Duodenal mucosa (tissue), 2 donors: ENCODE data around the gene EFCC1.

Experiments used
- H3K27ac ChIP-seq: one replicate; pipeline ENCODE4 v1.7.0; 2013; ENCODE audit warnings: low read depth, low read length
- H3K27me3 ChIP-seq, 2 donors: one replicate each; pipeline ENCODE4 v1.7.0; 2013; ENCODE audit warnings: low read length in 2 of 2, control low read depth in 1 of 2; ENCODE audit not compliant: insufficient read depth in 2 of 2, control insufficient read depth in 1 of 2
- H3K36me3 ChIP-seq, 2 donors: one replicate each; pipeline ENCODE4 v1.7.0; 2013; ENCODE audit warnings: low read length in 2 of 2, control low read depth in 1 of 2; ENCODE audit not compliant: insufficient read depth in 2 of 2, control insufficient read depth in 1 of 2
- H3K4me1 ChIP-seq, 2 donors: one replicate each; pipeline ENCODE4 v1.7.0; 2013; ENCODE audit warnings: low read length in 2 of 2, control low read depth in 1 of 2; ENCODE audit not compliant: insufficient read depth in 2 of 2, control insufficient read depth in 1 of 2
- H3K4me3 ChIP-seq, 2 donors: one replicate each; pipeline ENCODE4 v1.7.0; 2013; ENCODE audit warnings: low read length in 2 of 2, low read depth in 1 of 2
- H3K9ac ChIP-seq, 2 donors: one replicate each; pipeline ENCODE4 v1.7.0; 2013; ENCODE audit warnings: low read length in 2 of 2, low read depth in 1 of 2
- H3K9me3 ChIP-seq, 2 donors: one replicate each; pipeline ENCODE4 v1.7.0; 2013; ENCODE audit warnings: low read length in 2 of 2, control low read depth in 1 of 2; ENCODE audit not compliant: control insufficient read depth in 1 of 2

Gene EFCC1

DNA sequence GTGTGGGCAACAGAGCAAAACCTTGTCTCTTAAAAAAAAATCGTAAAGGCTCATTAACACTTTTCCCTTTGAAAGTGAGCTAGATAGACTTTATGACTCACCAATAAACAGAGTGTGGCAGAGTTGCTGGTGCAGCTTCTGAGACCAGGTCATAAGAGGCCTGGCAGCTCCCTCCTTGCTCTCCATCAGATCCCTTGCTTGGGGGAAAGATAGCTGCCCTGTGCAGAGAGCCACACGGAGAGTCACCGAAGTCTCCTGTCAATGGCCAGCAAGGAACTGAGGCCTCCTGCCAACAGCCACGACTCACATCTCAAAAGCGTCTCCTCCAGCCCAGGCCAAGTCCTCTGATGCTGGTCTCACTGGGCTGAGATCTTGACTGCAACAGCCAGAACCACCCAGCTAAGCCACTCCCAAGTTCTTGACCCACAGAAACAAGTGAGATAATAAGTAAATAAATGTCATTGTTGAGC lies 50.8 kb downstream of the EFCC1 start:
- peaks cover 14 to 16% of the 10 kb centered on the region in 2 donors for H3K4me1 ChIP-seq
- no peak overlapping the region for H3K27ac ChIP-seq

DNA sequence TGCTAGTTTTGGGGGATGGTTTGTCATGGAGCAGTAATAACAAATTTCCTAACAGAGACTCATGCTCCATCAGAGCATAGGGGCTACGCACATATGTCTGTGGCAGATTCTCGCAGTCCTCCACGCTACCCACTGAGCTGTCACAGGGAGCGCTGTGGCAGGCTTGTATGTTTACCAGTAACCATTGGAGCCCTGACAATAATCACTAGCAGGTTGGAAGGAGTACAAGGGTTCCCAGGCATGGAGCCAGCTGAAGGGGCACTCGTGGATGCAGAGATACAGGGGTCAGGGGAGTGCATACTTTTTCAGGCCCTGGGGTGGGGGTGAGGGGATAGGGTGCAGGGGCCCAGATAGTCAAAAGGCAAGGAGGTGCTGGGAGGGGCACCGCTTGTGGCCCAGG lies 51.6 kb downstream of the EFCC1 start:
- Histone ChIP-seq H3K9ac (no peak overlapping the region), H3K36me3 (no peaks in the 10 kb centered on the region)

More for the DNA sequence above, 50.8 kb downstream of the EFCC1 start:
- no peak overlapping the region for H3K4me3 ChIP-seq
- no peak overlapping the region for H3K9ac ChIP-seq
- no peaks in the 10 kb centered on the region for H3K36me3 ChIP-seq
- H3K27me3 ChIP-seq, result peaks cover 0 to 9% of the 10 kb centered on the region in 2 donors
- peaks cover 0 to 3% of the 10 kb centered on the region in 2 donors for H3K9me3 ChIP-seq

DNA sequence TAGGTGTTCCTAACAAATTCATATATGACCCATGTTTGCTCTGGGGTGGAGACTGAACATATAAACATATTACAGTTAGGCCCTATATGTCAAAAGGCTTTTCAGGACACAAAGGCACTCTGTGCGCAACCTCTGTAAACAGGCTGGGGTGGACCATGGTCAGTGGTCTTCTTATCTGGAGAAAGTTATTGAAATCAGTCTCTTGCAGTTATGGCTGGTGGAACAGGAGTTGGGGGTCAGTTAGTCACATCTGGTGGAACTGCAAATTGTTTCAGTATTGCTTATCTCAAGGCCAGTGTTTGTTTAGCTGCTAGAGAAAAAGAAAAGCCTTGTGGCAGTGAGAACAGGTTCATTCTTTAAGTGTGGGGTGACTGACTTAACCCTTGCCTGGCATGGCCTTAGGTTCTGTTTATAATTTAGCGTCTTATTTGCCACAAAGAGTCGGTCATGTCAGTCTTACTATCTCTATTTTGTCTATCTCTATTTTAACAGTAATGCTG lies 53.6 kb downstream of the EFCC1 start:
- Histone ChIP-seq H3K4me3 (no peak overlapping the region), H3K4me1 (peaks cover 20 to 23% of the 10 kb centered on the region in 2 donors), H3K9ac (no peak overlapping the region), H3K27me3 (no peaks in the 10 kb centered on the region), H3K36me3 (no peaks in the 10 kb centered on the region), H3K27ac (no peak overlapping the region), H3K9me3 (no peaks in the 10 kb centered on the region)

More for the DNA sequence above, 51.6 kb downstream of the EFCC1 start:
- H3K27ac ChIP-seq, result no peak overlapping the region
- peaks cover 0 to 3% of the 10 kb centered on the region in 2 donors for H3K9me3 ChIP-seq
- H3K27me3 ChIP-seq, result peaks cover 0 to 1% of the 10 kb centered on the region in 2 donors
- H3K4me3 ChIP-seq, result no peak overlapping the region
- peaks cover 14 to 16% of the 10 kb centered on the region in 2 donors for H3K4me1 ChIP-seq

DNA sequence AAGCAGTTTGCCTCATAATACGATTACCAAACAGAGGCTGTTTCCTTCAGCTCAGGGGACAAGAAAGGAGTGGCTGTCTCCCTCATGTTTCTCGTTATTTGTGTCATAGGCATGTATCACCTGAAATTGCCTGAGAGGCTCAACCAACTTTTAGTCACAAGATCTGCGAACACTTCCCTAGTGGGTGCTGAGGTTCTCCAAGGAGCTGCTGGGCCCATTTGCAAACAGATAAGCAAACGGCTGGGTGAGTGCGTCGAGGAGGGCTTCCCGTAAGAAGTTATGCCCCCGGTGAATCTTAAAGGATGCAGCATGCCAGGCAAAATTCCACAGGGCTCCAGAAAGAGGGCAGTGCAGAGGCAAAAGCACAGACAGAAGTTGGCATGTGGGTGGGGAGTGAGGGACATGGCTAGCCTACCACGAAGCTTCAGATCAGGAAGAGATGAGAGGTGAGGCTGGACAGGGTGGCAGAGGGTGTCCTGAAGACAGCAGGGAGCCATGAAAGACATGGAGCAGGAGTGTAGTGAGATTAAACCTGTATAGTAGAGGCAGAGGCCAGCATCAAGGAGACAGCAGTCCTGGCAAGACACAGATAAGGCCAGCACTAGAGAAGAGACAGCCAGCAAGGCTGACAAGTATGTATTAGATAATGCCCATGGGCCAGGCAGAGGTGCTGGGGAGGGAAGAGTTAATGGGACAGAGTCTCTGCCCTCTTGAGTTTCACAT lies 55.5 kb downstream of the EFCC1 start:
- Histone ChIP-seq H3K9ac (no peak overlapping the region), H3K36me3 (no peaks in the 10 kb centered on the region), H3K27ac (no peak overlapping the region), H3K9me3 (no peaks in the 10 kb centered on the region), H3K27me3 (no peaks in the 10 kb centered on the region), H3K4me3 (no peak overlapping the region), H3K4me1 (peaks cover 20 to 21% of the 10 kb centered on the region in 2 donors)

DNA sequence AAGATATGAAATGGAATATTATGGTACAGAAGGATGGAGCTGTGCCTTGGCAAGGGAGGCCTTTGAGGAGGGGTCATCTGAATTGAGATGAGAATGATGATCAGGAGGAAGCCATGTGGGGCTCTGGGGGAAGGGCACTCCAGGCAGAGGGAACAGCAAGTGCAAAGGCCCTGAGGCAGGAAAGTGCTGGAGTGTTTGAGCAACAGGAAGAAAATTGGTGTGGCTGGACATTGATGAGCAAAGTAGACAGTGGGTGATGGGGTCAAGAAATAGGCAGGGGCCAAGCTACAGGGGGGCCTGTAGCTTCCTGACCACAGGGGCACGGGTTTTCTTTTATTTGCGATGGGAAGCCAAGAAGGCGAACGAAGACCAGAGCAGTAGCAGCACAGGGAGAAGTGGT lies 56.1 kb downstream of the EFCC1 start:
- no peaks in the 10 kb centered on the region for H3K27me3 ChIP-seq
- H3K4me3 ChIP-seq, result no peak overlapping the region
- no peaks in the 10 kb centered on the region for H3K9me3 ChIP-seq
- no peak overlapping the region for H3K9ac ChIP-seq
- peaks cover 14 to 17% of the 10 kb centered on the region in 2 donors for H3K4me1 ChIP-seq
- no peak overlapping the region for H3K27ac ChIP-seq
- H3K36me3 ChIP-seq, result no peaks in the 10 kb centered on the region

DNA sequence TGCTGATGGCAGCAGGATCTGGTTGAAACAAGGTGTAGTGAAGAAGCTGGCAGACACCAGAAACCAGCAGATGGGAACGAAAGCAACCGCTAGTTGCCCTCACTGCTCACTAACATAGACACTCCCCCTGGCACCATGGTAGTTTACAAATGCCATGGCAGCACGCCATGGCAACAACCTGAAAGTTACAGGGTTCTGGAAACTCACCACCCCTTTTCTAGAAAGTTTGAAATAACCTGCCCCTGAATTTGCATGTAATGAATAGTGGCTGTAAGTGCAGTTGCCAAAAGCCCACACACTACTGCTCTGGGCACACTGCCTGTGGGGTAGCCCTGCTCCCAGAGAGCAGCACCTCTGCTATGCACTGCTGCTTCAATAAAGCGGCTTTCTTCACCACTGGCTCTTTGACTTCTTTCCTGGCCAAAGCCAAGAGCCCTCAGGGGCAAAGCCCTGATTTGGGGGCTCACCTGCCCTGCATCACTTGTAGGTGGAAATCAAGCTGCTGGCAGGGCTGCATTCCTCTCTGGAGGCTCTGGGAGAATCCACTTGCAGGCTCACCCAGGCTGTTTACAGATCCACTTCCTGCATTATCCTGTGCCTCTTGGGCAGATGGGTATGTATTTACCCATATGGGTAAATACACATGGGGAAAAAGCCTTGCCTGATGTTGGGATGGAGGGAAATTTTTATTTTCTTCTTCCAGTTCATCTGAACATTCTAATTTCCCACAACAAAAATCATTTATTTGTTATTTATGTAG lies 57.5 kb downstream of the EFCC1 start:
- H3K27ac ChIP-seq, result no peak overlapping the region
- no peaks in the 10 kb centered on the region for H3K36me3 ChIP-seq
- no peaks in the 10 kb centered on the region for H3K27me3 ChIP-seq
- H3K4me1 ChIP-seq, result peaks cover 4 to 12% of the 10 kb centered on the region in 2 donors
- no peaks in the 10 kb centered on the region for H3K9me3 ChIP-seq
- no peak overlapping the region for H3K4me3 ChIP-seq
- no peak overlapping the region for H3K9ac ChIP-seq

DNA sequence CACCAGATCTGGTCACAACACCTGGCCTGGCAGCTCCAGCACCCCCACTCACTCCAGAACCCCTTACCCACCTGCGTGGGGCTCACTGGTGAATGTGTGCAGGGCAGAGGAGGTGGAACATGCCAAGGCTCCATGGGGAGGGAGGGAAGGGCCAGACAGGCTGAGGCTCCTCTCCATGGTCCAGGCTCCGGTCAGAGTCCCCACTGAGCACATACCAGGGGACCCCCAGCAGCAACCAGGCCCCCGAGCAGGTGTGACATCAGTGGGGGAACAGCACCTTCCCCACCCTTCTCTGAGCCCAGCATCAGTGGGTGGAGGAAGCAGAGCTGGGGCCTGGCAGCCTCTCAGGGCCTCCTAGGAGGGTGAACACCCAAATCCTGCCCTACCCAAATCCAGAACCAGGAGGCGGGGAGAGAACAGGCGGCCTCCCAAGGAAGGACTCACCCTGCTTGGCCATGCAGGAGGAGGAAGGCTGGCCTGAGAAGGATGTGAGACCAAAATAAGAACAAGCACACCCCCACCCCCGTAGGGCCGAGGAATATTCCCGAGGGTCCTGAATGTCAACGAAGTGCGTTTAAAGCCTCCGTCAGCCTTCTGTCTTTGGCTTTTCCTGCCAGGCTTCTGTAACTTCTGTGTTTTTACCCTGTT lies 58.3 kb downstream of the EFCC1 start:
- Histone ChIP-seq H3K9me3 (no peaks in the 10 kb centered on the region), H3K4me1 (peaks cover 4 to 9% of the 10 kb centered on the region in 2 donors), H3K36me3 (no peaks in the 10 kb centered on the region), H3K27ac (no peak overlapping the region), H3K9ac (no peak overlapping the region), H3K4me3 (no peak overlapping the region), H3K27me3 (no peaks in the 10 kb centered on the region)

DNA sequence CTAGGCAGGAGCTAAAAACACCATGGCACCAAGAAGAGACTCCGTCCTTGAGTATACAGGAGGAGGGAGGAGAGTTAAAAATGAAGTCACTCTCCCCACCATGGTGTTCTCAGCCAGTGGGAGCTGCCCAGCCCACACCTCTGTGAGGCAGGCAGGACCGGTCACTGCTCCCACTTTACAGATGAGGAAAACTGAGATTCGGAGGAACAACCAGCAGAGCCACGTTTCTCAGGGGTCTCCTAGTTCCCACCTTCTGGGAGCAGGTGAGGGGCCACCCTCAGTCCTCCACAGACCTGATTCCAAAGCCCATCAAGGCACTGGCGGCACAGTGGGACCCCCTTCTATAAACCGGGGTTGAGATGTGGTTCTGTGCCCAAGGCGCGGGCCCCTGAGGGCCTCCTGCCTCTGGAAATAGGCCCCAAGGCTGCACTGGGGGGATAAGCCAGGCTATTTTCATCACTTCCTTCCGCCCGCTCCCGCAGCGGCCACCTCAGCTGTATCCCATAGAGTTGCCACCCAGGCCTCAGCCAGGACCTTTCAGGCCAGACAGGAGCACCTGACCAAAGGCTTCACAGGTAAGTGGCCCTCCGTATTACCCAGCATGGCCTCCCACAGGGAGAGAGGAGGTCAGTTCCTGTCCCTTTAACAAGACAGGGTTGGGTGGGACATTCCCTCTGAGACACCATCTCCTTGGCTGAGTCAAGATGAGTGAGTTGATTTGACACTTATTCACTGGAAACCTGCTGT lies 59.3 kb downstream of the EFCC1 start, which contains the start of gene GP9:
Gene GP9 (plus strand): TSS at position 504 of the 747 bp plus-strand sequence. CDS start 961 bp downstream, outside the sequence.
- Histone ChIP-seq H3K9ac (no peak within 1 kb of the TSS), H3K27ac (no peak within 1 kb of the TSS), H3K4me1 (peaks cover 13 to 18% of the 10 kb centered on the region in 2 donors), H3K4me3 (no peak within 1 kb of the TSS), H3K9me3 (no peaks in the 10 kb centered on the region), H3K36me3 (no peaks in the 10 kb centered on the region), H3K27me3 (no peaks in the 10 kb centered on the region)

DNA sequence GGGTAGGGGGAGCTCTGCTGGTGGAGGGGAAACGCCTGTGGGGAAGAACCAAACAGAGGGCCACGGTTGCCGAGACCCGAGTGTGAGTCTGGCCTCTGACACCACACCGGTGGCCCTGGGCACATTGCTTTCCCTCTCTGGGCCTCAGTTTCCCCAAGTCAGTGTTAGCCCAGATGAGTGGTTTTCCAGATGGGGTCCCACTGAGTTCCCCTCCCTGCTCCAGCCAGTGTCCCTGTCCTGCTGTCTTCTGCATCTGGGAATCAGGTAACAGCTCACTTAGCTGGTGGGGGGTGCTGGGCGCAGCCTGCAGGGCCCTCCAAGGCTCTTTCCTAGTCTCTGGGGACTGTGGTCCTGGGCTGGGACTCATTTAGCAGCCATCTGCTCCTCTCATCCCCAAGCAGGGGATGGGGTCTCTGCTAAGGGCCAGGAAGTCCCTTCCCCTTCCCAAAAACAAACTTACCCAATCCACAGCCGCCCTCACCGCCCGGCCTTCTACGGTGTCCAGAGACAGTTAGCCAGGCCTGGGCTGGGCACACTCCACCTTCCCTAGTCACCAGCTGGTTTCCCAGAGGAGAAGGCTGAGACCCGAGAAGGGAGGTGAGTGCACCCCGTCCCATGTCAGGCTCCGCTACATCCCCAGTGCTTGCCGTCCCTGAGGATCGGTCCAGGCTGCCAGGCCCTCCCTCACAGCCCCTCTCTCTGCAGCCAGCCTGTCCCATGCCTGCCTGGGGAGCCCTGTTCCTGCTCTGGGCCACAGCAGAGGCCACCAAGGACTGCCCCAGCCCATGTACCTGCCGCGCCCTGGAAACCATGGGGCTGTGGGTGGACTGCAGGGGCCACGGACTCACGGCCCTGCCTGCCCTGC lies 60.2 kb downstream of the EFCC1 start:
- Histone ChIP-seq H3K4me3 (no peak overlapping the region), H3K27me3 (no peaks in the 10 kb centered on the region), H3K4me1 (peaks cover 15 to 21% of the 10 kb centered on the region in 2 donors), H3K9ac (no peak overlapping the region), H3K9me3 (no peaks in the 10 kb centered on the region), H3K27ac (no peak overlapping the region), H3K36me3 (no peaks in the 10 kb centered on the region)
